ENCODE measurements around the gene LEFTY2. TPM values are rescaled to one million over a fixed set of nuclear protein-coding genes. Genes with fewer than 3 reads are reported as not detected.
"Not testable (repeated sequence)": the region's sequence is repeated elsewhere in the genome, so short reads cannot be mapped to it uniquely, and the experiment has no call there.

LEFTY2 gene
- total RNA-seq, 1 donor from 2014 or later, result not detected

GRCh38 chr1:225908013-225908640, 32.9 kb downstream of the LEFTY2 start:
- intact Hi-C loops (cut with micrococcal nuclease), result no loop called here

DNA sequence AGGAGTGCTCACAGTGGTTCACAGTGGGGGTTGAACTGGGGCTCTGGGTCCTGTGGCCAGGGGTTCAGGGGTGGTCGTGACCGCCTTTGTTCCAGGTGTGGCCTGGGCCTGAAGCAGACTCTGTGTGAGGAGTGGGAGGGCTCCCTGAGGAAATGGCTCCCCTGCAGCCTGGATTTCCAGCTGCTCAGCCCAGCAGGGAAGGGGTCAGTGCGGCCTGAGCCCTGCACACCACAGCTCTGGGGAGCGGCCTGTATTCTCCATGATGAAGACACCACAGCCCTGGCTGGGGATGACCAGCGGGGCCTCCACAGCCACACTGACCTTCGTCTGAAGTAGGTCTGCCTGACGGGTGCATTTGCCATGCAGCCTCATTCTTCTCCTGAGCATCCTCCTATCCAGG, 33.7 kb downstream of the LEFTY2 start:
- intact Hi-C loops (cut with micrococcal nuclease), result no loop called here

DNA sequence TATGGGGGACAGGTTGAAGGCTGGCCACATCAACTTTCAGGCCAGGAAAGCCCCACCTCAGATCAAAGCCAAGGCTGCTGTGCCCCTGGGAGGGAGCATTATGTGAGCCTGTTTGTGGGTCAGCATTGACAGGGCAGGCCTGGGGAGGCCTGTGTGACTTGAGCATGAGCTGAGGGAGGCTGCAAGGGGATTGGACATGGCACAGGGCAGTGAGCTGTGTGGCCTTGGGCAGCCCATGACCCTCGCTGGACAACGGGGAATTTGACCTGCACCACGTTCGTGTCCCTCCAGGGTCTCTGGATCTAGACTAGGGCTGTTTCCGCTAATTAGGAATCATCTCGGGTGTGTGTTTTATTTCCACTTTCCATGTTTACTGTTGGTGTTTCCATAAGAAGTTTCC, 34.6 kb downstream of the LEFTY2 start:
- intact Hi-C loops (cut with micrococcal nuclease), result no loop called here

DNA sequence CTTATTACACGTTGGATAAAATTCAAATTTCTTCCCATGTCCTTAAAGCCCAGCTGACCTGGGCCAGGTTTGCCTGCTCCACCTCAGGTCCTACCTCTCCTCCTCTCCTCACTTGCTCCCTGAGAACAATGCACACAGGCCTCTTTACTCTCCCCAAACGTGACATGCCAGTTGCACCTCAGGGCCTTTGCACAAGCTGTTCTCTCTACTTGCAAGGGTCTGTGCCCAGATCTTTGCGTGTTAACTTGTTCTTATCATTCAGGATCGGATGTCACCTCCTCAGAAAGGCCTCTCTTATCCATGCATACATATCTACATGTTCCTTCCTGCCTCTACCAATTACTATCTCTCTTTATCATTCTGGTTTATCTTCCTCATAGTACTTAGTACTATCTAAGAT, 37.4 kb downstream of the LEFTY2 start:
- intact Hi-C loops (cut with micrococcal nuclease), result no loop called here

DNA sequence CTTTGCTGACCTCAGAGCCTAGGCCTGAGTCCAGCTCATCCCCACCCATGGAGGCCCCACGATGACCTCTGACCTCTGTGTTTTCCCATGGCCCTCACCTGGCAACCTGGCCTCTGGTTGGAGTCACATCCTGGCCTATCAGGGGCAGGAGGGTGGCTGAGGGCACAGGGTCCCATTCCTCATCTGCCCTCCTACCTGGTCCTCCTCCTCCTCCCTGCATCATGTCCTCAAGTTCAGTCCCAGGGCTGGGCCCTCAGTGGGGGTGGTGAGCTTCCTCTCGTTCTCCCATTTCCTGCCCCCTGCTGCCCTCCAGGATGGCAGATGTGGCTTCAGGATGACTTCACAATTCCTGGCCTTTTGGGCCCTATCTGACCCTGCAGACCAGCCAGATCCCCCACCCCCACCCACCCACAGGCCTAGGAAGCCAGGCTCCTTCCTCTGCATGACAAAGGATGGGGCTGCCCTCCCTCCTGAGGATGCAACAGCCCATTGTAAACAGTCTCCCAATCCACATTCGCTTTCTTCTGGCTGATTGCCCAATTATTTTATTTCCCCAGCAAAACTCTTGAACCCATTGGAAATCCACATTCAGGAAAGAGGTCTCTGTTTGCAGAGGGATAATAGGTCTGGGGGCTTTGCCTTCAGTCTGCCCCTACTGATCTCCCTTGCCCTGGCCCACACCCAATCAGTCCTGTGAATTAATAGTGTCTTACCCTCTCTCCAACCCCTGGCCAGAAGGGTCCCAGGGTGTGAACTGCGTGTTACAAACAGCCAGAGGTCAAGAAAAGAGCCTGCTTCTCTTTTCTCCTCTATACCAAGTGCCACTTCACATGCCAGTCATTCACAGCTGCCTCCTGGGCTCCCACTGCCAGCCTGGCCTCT, 41.7 kb downstream of the LEFTY2 start:
- intact Hi-C loops (cut with micrococcal nuclease), result loop anchor here (5.0 kb wide), 1 partner anchor 472 kb away; the partner anchor contains the start of gene LBR

- intact Hi-C loops (cut with micrococcal nuclease), result loop anchor here (1.0 to 5.0 kb wide), 7 partner anchors 16 to 471 kb away; partner anchors contain the start of genes LBR, PYCR2, SDE2 and SRP9
These were observed 43.2 kb downstream of the LEFTY2 start for GRCh38 chr1:225897595-225898514.

- intact Hi-C loops (cut with micrococcal nuclease), result loop anchor here (1.0 to 5.0 kb wide), 7 partner anchors 15 to 470 kb away; partner anchors contain the start of genes LBR, PYCR2, SDE2 and SRP9
These were observed 44.0 kb downstream of the LEFTY2 start for GRCh38 chr1:225896937-225897549.

DNA sequence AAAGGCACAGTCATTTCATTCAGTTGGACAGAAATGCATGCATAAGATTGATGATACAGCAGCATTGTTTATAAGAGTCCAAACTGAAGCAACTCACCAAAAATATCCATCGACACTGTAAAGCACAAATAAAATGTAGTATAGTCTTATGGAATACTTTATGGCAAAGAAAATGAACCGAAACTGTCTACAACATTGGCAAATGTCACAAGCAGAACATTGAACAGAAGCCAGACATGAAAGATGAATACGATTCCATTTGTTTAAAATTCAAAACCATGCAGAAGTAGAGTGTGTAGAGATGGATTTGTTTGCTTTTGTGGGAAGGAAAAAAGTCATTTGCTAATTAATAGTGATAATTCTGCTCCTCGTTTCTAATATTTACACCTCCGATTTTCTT, 44.5 kb downstream of the LEFTY2 start:
- intact Hi-C loops (cut with micrococcal nuclease), result loop anchor here (2.0 to 5.0 kb wide), 2 partner anchors 430 to 469 kb away; partner anchors contain the start of gene LBR

DNA sequence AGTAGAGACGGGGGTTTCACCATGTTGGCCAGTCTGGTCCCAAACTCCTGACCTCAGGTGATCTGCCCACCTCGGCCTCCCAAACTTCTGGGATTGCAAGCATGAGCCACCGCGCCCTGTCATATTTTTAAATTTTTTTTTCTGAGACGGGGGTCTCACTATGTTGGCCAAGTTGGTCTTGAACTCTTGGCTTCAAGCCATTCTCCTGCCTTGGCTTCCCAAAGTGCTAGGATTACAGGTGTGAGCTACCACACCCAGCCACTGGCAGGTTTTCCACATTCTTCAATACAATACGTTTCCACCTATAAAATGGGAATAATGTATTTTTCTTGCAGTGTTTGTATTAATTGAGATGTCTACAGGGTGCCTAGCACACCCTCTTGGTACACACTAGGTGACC, 48.7 kb downstream of the LEFTY2 start:
- intact Hi-C loops (cut with micrococcal nuclease), result no loop called here

DNA sequence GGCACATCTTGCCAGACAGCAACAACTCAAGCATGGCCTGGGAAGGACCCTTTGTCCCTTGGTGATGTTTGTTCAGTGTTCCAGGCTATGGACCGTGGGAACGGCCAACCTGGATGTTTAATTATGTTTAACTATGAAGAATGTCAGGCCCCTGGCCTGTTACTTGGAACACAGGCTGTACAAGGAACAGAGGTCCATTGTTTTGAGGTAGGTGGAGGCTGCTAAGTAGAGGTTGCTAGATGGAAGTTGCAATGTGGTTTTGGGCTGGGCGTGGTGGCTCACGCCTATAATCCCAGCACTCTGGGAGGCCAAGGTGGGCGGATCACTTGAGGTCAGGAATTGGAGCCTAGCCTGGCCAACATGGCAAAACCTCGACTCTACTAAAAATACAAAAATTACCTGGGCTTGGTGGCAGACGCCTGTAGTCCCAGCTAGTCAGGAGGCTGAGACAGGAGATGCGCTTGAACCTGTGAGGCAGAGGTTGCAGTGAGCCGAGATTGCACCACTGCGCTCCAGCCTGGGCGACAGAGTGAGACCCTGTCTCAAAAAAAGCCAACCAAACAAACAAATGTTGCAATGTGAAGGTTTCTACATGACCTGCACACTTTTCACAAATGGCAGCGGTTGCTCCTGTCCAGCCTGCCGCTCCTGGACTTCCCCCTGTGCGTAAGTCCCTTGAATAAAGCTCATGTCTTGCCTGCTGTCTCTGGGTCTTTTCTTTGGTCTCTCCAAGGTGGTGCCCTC, 49.6 kb downstream of the LEFTY2 start:
- intact Hi-C loops (cut with micrococcal nuclease), result no loop called here

GRCh38 chr1:225890346-225891228, 50.4 kb downstream of the LEFTY2 start:
- intact Hi-C loops (cut with micrococcal nuclease), result no loop called here

- intact Hi-C loops (cut with micrococcal nuclease), result no loop called here
These were observed 51.3 kb downstream of the LEFTY2 start for GRCh38 chr1:225889743-225890142.

GRCh38 chr1:225888898-225889601, 52.0 kb downstream of the LEFTY2 start, which contains the start of gene LEFTY1:
TSS of gene LEFTY1 (minus strand) at chr1:225889146. CDS start at chr1:225889066, 80 bp downstream.
- intact Hi-C loops (cut with micrococcal nuclease), result no loop called here

DNA sequence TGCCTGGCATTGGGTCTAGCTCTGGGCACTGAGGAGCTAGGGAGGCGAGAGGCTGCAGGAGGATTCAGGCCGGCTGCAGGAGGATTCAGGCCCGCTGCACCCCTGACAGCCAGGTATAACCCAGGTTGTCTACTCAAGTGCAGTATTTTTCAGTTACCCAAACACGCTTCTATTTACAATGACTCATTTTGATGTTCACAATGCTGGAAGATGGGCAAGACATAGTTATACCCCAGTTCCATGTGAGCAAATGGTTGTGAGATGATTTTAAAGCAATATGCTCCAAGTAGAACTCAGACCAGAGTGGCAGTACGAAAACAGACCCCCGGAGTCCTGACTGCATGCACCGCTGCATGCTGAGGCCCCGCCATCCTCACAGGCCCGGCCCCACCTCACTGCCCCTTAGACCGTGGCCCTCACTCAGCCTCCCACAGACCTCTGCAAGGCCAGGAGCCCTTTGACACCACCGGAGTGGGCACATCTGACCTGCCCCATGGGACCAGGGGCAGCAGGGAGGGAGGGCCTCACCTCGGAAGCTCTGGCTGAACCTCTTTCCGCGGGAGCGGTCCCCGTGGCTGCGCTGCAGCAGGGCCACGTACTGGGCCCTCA, 52.6 kb downstream of the LEFTY2 start:
- intact Hi-C loops (cut with micrococcal nuclease), result no loop called here

DNA sequence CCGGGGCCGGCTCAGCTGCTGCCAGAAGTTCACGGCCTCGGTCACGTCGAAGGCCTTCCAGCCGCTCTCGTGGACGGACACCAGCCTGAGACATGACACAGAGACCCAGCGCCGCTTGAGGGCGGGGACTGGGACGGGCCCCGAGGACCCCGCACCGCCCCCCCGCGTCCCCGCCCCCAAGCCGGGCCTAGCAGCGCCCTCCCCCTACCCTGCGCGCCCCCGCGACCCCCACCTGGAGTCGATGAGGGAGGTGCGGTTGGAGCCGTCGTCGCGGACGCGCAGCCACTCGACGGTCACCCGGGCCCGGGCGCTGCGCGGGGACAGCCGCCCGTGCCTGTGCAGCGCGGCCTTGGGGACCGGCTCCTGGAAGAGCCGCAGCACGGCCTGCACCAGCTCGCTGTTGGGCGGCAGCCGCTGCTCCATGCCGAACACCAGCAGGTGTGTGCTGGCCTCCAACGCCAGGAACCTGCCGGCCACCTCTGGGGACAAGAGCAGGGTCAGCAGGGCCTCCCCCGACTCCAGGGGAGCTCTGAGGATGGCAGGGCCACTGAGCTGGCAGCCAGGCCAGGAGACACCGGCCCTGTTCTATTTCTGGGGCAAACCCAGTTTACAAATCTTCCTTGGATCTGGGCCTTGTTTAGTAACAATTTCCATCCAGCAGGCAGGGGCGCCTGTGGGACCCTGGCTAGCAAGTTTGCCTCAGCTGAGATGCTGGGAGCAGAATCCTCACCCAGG, 53.3 kb downstream of the LEFTY2 start:
- intact Hi-C loops (cut with micrococcal nuclease), result not testable (repeated sequence)

GRCh38 chr1:225887030-225887314, 54.0 kb downstream of the LEFTY2 start:
- intact Hi-C loops (cut with micrococcal nuclease), result no loop called here
